A673 (cell line): ENCODE measurements around the gene ARL6. TPM values are rescaled to one million over a fixed set of nuclear protein-coding genes. Genes with fewer than 3 reads are reported as not detected.

Experiments used
- Bru-seq: library from RNA; stranded (reverse); fragments of 400-500 nt; gene quantifications from one replicate; lab custom pipeline; 2021; lab: Mats Ljungman, UMichigan
- BruChase-seq, 2 experiments: library from RNA; stranded (reverse); fragments of 400-500 nt; gene quantifications; one replicate each; lab custom pipeline; 2021; lab: Mats Ljungman, UMichigan
- BruUV-seq: library from RNA; stranded (reverse); fragments of 400-500 nt; replicated peaks from 2 replicates; lab custom pipeline; 2021; lab: Mats Ljungman, UMichigan
- CTCF ChIA-PET: fragments of 300-600 bp; sonication (Branson Sonifier 250); formaldehyde crosslinking; loops from one replicate; lab custom pipeline; 2022; ENCODE audit warnings: antibody characterized with exemption; lab: Charles Lee
- POLR2A ChIA-PET: fragments of 300-600 bp; sonication (Branson Sonifier 250); formaldehyde crosslinking; loops from one replicate; lab custom pipeline; 2022; ENCODE audit warnings: antibody characterized with exemption; ENCODE audit not compliant: low non-redundant PET; lab: Charles Lee
- DNase-seq: peaks from one replicate; pipeline ENCODE4 v3.0.0-alpha.2; 2015; ENCODE audit warnings: low spot score
- H3K27ac ChIP-seq: fragments of 200-600 bp; sonication (generic); 2 replicates; pipeline ENCODE4 v1.5.1; 2016; ENCODE audit warnings: mixed run types, low read depth, mild to moderate bottlenecking, mixed read lengths, antibody characterized with exemption, low read length; ENCODE audit not compliant: poor library complexity, severe bottlenecking
- H3K27me3 ChIP-seq: fragments of 200-600 bp; sonication (generic); replicated peaks from 2 replicates; pipeline ENCODE4 v1.6.1; 2017; ENCODE audit warnings: mixed run types, low read depth, mild to moderate bottlenecking, mixed read lengths, antibody characterized with exemption, low read length; ENCODE audit not compliant: insufficient read depth, poor library complexity
- H3K36me3 ChIP-seq: fragments of 200-600 bp; sonication (generic); 2 replicates; pipeline ENCODE4 v1.6.1; 2016; ENCODE audit warnings: mixed run types, mild to moderate bottlenecking, mixed read lengths, antibody characterized with exemption, low read length; ENCODE audit not compliant: insufficient read depth, poor library complexity, severe bottlenecking
- H3K4me1 ChIP-seq: fragments of 200-600 bp; sonication (generic); 2 replicates; pipeline ENCODE4 v1.6.1; 2017; ENCODE audit warnings: mixed run types, mild to moderate bottlenecking, mixed read lengths, antibody characterized with exemption, low read length; ENCODE audit not compliant: insufficient read depth, poor library complexity, severe bottlenecking
- H3K4me3 ChIP-seq: fragments of 200-600 bp; sonication (generic); 2 replicates; pipeline ENCODE4 v1.5.1; 2016; ENCODE audit warnings: low read depth, mixed run types, mild to moderate bottlenecking, mixed read lengths, low read length; ENCODE audit not compliant: poor library complexity, severe bottlenecking
- H3K9me3 ChIP-seq: fragments of 200-600 bp; sonication (generic); 2 replicates; pipeline ENCODE4 v1.6.1; 2016; ENCODE audit warnings: mixed run types, low read depth, mild to moderate bottlenecking, mixed read lengths, antibody characterized with exemption, low read length; ENCODE audit not compliant: poor library complexity, severe bottlenecking
- EZH2 ChIP-seq: fragments of 200-600 bp; sonication (generic); IDR thresholded peaks from 2 replicates; pipeline ENCODE4 v1.6.1; 2017; ENCODE audit warnings: borderline replicate concordance, low read depth, mild to moderate bottlenecking, mixed read lengths, antibody characterized with exemption, low read length; ENCODE audit not compliant: poor library complexity, severe bottlenecking
- intact Hi-C: fragments of 100-400 bp; cut with micrococcal nuclease; formaldehyde crosslinking; loops from one replicate; pipeline ENCODE4 v1.10.0; 2022; ENCODE audit not compliant: unreplicated experiment
- long read RNA-seq: library from polyadenylated mRNA; stranded (forward); transcript quantifications from one replicate; pipeline ENCODE4 v2.0.0, GENCODE V29; 2022
- total RNA-seq: library from RNA; stranded (reverse); gene quantifications from 2 replicates; pipeline ENCODE4 v1.2.3, GENCODE V29; 2021
- TF ChIP-seq, protein P1 (sequence below): fragments of 300-800, 200-600 bp; sonication (generic); conservative IDR thresholded peaks from 2 replicates; pipeline ENCODE4 v1.5.1; 2017; ENCODE audit warnings: low read depth, mild to moderate bottlenecking, antibody characterized with exemption, low read length, moderate library complexity, mixed read lengths

The ARL6 gene, protein sequence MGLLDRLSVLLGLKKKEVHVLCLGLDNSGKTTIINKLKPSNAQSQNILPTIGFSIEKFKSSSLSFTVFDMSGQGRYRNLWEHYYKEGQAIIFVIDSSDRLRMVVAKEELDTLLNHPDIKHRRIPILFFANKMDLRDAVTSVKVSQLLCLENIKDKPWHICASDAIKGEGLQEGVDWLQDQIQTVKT
- total RNA-seq (8.1 and 8.4 TPM in 2 replicates), Bru-seq, nascent RNA (percentile 58 among the genes with signal in this experiment), BruChase-seq, experiment 1, labeled RNA remaining after a 2-hour chase (percentile 65 among the genes with signal in this experiment), BruChase-seq, experiment 2, labeled RNA remaining after a 6-hour chase (percentile 53 among the genes with signal in this experiment)
- long read RNA-seq, full-length matches to known transcripts = 7 of 14 reads
- long read RNA-seq, partial matches to known transcripts = 2 of 14 reads
- long read RNA-seq, other reads (novel, unspliced or antisense) = 5 of 14 reads

DNA sequence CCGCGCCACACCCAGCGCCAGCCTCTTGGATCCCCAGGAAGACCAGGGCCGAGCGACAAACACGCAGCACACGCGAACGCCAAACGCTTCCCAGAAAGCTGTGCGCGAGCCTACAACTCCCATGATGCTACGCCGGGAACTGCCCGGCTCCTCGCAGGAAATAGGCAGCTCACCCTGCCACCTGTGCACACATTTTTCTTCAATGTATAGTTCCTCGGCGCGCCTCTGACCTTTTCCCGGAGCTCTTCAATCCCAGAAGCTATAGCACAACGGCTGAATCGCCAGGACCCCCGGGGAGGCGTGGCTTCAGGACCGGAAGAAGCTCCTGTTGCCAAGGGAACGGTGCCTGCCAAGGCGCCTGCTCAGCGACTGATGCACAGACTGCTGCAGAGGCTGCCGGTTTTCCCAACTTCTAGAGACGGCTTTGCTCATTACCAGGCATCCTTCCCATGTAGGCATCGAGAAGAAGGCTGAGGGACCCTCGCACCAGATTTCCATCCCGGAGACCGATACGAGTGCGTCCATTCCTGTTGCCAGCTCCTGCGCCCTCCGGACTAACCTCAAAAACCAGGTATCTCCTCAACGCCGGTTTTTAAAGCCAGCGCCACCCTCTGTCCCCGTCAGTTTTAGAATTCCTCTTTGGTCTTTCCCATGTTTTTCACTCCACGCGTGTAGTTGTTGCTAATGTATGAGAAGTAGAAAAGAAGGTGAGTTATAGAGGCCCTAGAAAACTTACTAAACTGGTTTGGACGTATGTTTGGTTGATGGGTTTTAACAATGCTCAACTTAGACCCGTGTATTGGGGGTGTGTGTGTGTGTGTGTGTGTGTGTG, at the start of gene ARL6:
ARL6 (plus strand) TSS at position 352 of the 832 bp plus-strand sequence. CDS start 3,350 bp downstream, outside the sequence.
- no peaks in the 10 kb centered on the region for H3K36me3 ChIP-seq
- H3K27ac ChIP-seq = peak within 1 kb of the TSS; percentile 69
- ChIA-PET CTCF (interaction anchor here (1.0 kb wide), 1 partner anchor 259 kb away, joined by 4 read pairs; no protein-coding TSS in a partner anchor), POLR2A (no interaction called here)
- no peak for TF ChIP-seq EZH2
- TF ChIP-seq, protein P1, sequence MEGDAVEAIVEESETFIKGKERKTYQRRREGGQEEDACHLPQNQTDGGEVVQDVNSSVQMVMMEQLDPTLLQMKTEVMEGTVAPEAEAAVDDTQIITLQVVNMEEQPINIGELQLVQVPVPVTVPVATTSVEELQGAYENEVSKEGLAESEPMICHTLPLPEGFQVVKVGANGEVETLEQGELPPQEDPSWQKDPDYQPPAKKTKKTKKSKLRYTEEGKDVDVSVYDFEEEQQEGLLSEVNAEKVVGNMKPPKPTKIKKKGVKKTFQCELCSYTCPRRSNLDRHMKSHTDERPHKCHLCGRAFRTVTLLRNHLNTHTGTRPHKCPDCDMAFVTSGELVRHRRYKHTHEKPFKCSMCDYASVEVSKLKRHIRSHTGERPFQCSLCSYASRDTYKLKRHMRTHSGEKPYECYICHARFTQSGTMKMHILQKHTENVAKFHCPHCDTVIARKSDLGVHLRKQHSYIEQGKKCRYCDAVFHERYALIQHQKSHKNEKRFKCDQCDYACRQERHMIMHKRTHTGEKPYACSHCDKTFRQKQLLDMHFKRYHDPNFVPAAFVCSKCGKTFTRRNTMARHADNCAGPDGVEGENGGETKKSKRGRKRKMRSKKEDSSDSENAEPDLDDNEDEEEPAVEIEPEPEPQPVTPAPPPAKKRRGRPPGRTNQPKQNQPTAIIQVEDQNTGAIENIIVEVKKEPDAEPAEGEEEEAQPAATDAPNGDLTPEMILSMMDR = peak; percentile 33; the same call in 1 of the 2 replicates
- H3K27me3 ChIP-seq = no peaks in the 10 kb centered on the region
- peak; percentile 91 for DNase-seq
- peak within 1 kb of the TSS; percentile 66 for H3K4me3 ChIP-seq
- BruUV-seq = no TSS peak
- H3K9me3 ChIP-seq = no peaks in the 10 kb centered on the region
- H3K4me1 ChIP-seq = peaks cover 7% of the 10 kb centered on the region
- intact Hi-C loops = no loop called here

DNA sequence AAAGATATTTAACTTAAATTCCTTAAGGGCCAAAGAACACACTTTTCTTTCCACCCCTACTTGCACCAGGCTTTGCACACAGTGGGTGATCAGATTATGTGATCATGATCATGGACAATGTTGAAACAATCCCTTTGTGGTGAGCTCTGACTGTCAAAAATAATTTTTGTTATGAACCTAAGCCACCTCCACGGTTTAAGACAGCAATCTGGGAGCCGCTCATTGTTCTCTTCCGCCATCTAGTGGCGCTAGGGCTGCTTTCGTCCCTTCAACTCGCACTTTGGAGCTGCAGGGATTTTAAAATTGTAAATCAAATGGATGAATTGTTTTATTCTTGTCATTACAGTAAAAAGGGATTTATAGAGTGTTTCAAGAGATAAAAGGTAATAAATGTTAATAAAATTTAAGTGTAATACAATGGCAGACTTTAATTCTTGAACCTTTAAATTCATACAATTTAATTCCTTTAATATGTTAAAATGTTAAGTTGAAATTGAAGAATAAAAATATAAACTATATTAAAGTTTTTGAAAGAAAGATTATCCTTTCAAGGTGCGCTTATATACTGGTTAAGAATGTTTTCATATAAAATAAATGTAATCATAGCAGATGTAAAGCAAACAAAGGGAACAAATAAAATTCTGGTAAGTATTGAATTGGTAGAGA, 45.3 kb upstream of the ARL6 start:
- ChIA-PET CTCF (interaction anchor here (1.1 kb wide), 1 partner anchor 304 kb away, joined by 8 read pairs; no protein-coding TSS in a partner anchor), POLR2A (no interaction called here)
- Histone ChIP-seq H3K36me3 (no peaks in the 10 kb centered on the region), H3K27ac (no peak overlapping the region), H3K4me1 (no peaks in the 10 kb centered on the region), H3K27me3 (no peaks in the 10 kb centered on the region), H3K4me3 (no peak overlapping the region), H3K9me3 (no peaks in the 10 kb centered on the region)
- TF ChIP-seq, protein P1 = peak; percentile 96
- TF ChIP-seq EZH2 = no peak
- DNase-seq = peak; percentile 81
- BruUV-seq = no TSS peak
- intact Hi-C loops = loop anchor here (10.0 kb wide), 2 partner anchors 306 to 854 kb away; no protein-coding TSS in a partner anchor

DNA sequence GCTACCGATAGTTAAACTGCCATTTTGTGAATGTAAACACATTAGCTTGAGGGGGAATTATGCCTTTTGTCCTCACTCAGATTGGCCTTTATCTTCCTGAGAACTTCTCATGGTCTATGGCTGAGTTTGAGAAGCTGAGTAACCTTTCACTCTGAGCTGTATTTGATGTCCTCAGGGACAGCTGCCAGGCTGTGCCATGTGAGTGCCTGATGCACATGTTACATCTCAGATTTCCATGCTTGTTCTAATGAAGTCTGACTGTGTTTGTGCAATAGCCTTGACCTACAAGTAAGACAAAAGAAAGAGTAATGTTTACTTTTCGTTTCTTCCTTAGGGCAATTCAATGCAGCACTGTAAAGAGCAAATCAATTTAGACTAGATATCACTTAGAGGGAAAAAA, 44.1 kb upstream of the ARL6 start:
- no peak for TF ChIP-seq EZH2
- TF ChIP-seq, protein P1 = no peak
- no peak overlapping the region for H3K4me3 ChIP-seq
- no peaks in the 10 kb centered on the region for H3K27me3 ChIP-seq
- ChIA-PET POLR2A (no interaction called here), CTCF (no interaction called here)
- H3K36me3 ChIP-seq = no peaks in the 10 kb centered on the region
- H3K27ac ChIP-seq = no peak overlapping the region
- intact Hi-C loops = no loop called here
- H3K9me3 ChIP-seq = no peaks in the 10 kb centered on the region
- H3K4me1 ChIP-seq = no peaks in the 10 kb centered on the region
- no TSS peak for BruUV-seq
- DNase-seq = no peak
